HL-60 (cell line): ENCODE measurements around the gene GDI1.

ENCODE experiments used
- CTCF ChIP-seq: IDR thresholded peaks from one replicate; pipeline ENCODE4 v1.5.1; 2011; ENCODE audit warnings: low read length, control low read depth, inconsistent platforms; ENCODE audit not compliant: insufficient read depth
- GABPA ChIP-seq: IDR thresholded peaks from 2 replicates; pipeline ENCODE4 v1.6.1; 2012; ENCODE audit warnings: low read depth
- POLR2AphosphoS5 ChIP-seq: IDR thresholded peaks from 2 replicates; pipeline ENCODE4 v1.6.1; 2012; ENCODE audit warnings: low read depth
- TF ChIP-seq, protein P1 (sequence below): IDR thresholded peaks from 2 replicates; pipeline ENCODE4 v1.6.1; 2012; ENCODE audit warnings: low read depth; ENCODE audit not compliant: insufficient replicate concordance

DNA sequence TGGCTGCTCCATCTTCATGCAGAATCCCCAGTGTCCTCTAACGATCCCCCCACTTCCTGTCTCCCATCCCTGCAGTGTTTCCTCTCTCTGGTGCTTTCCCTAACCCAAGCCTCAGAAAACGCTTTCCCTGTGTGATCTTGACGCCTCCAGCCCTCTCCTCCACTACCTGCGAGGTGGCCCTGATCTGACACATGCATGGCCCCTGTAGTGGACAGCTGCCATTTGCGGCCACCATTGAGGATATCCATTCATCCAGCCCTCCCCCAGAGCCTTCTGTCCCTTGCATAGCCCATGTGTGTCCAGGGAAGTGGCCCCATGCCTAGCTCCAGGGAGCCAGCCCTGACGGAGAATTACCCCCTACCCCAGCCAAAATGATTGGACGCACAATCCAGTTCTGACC is 46.4 kb downstream of the GDI1 start:
- TF ChIP-seq CTCF = no peak
- TF ChIP-seq, protein P1, sequence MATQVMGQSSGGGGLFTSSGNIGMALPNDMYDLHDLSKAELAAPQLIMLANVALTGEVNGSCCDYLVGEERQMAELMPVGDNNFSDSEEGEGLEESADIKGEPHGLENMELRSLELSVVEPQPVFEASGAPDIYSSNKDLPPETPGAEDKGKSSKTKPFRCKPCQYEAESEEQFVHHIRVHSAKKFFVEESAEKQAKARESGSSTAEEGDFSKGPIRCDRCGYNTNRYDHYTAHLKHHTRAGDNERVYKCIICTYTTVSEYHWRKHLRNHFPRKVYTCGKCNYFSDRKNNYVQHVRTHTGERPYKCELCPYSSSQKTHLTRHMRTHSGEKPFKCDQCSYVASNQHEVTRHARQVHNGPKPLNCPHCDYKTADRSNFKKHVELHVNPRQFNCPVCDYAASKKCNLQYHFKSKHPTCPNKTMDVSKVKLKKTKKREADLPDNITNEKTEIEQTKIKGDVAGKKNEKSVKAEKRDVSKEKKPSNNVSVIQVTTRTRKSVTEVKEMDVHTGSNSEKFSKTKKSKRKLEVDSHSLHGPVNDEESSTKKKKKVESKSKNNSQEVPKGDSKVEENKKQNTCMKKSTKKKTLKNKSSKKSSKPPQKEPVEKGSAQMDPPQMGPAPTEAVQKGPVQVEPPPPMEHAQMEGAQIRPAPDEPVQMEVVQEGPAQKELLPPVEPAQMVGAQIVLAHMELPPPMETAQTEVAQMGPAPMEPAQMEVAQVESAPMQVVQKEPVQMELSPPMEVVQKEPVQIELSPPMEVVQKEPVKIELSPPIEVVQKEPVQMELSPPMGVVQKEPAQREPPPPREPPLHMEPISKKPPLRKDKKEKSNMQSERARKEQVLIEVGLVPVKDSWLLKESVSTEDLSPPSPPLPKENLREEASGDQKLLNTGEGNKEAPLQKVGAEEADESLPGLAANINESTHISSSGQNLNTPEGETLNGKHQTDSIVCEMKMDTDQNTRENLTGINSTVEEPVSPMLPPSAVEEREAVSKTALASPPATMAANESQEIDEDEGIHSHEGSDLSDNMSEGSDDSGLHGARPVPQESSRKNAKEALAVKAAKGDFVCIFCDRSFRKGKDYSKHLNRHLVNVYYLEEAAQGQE = no peak
- TF ChIP-seq POLR2AphosphoS5 = no peak
- TF ChIP-seq GABPA = no peak
